ENCODE measurements around the gene MRPL42.

The MRPL42 gene

GRCh38 chr12:93526786-93527428 is 59.6 kb downstream of the MRPL42 start:
- Histone ChIP-seq H3K4me1 (ENCODE audit: control insufficient read depth, insufficient read depth, low read length, unreplicated experiment) (peaks cover 9% of the 10 kb centered on the region), H2AFZ (ENCODE audit: low read length, unreplicated experiment) (no peak overlapping the region), H3K4me3 (ENCODE audit: low read depth, low read length) (no peak overlapping the region)

GRCh38 chr12:93530358-93530757 is 63.0 kb downstream of the MRPL42 start:
- Histone ChIP-seq H3K4me3 (ENCODE audit: low read depth, low read length) (no peak overlapping the region), H2AFZ (ENCODE audit: low read length, unreplicated experiment) (no peak overlapping the region), H3K4me1 (ENCODE audit: control insufficient read depth, insufficient read depth, low read length, unreplicated experiment) (peaks cover 9% of the 10 kb centered on the region), H3K27ac (ENCODE audit: low read depth, low read length) (no peak overlapping the region), H3K79me2 (ENCODE audit: control insufficient read depth, insufficient read depth, low read length, unreplicated experiment) (no peaks in the 10 kb centered on the region), H3K36me3 (ENCODE audit: insufficient read depth, low read length) (no peaks in the 10 kb centered on the region), H3K27me3 (ENCODE audit: insufficient read depth, low read length) (no peaks in the 10 kb centered on the region)

More at GRCh38 chr12:93526786-93527428, 59.6 kb downstream of the MRPL42 start:
- H3K79me2 ChIP-seq (ENCODE audit: control insufficient read depth, insufficient read depth, low read length, unreplicated experiment): no peaks in the 10 kb centered on the region
- no peaks in the 10 kb centered on the region for H3K27me3 ChIP-seq (ENCODE audit: insufficient read depth, low read length)
- H3K36me3 ChIP-seq (ENCODE audit: insufficient read depth, low read length): no peaks in the 10 kb centered on the region
- no peak overlapping the region for H3K27ac ChIP-seq (ENCODE audit: low read depth, low read length)

GRCh38 chr12:93533310-93533709 is 66.0 kb downstream of the MRPL42 start:
- Histone ChIP-seq H3K36me3 (ENCODE audit: insufficient read depth, low read length) (no peaks in the 10 kb centered on the region), H3K4me3 (ENCODE audit: low read depth, low read length) (no peak overlapping the region), H3K79me2 (ENCODE audit: control insufficient read depth, insufficient read depth, low read length, unreplicated experiment) (no peaks in the 10 kb centered on the region), H3K4me1 (ENCODE audit: control insufficient read depth, insufficient read depth, low read length, unreplicated experiment) (no peaks in the 10 kb centered on the region), H2AFZ (ENCODE audit: low read length, unreplicated experiment) (no peak overlapping the region), H3K27ac (ENCODE audit: low read depth, low read length) (no peak overlapping the region), H3K27me3 (ENCODE audit: insufficient read depth, low read length) (no peaks in the 10 kb centered on the region)

- H3K27ac ChIP-seq (ENCODE audit: low read depth, low read length): no peak overlapping the region
- H3K4me3 ChIP-seq (ENCODE audit: low read depth, low read length): no peak overlapping the region
Measured at GRCh38 chr12:93536111-93536765, 68.9 kb downstream of the MRPL42 start.

GRCh38 chr12:93536766-93537488 is 69.6 kb downstream of the MRPL42 start:
- H3K27ac ChIP-seq (ENCODE audit: low read depth, low read length): no peak overlapping the region
- no peaks in the 10 kb centered on the region for H3K36me3 ChIP-seq (ENCODE audit: insufficient read depth, low read length)
- H2AFZ ChIP-seq (ENCODE audit: low read length, unreplicated experiment): no peak overlapping the region
- no peaks in the 10 kb centered on the region for H3K4me1 ChIP-seq (ENCODE audit: control insufficient read depth, insufficient read depth, low read length, unreplicated experiment)
- H3K79me2 ChIP-seq (ENCODE audit: control insufficient read depth, insufficient read depth, low read length, unreplicated experiment): no peaks in the 10 kb centered on the region
- H3K4me3 ChIP-seq (ENCODE audit: low read depth, low read length): no peak overlapping the region
- no peaks in the 10 kb centered on the region for H3K27me3 ChIP-seq (ENCODE audit: insufficient read depth, low read length)

More at GRCh38 chr12:93536111-93536765, 68.9 kb downstream of the MRPL42 start:
- Histone ChIP-seq H3K27me3 (ENCODE audit: insufficient read depth, low read length) (no peaks in the 10 kb centered on the region), H3K4me1 (ENCODE audit: control insufficient read depth, insufficient read depth, low read length, unreplicated experiment) (no peaks in the 10 kb centered on the region), H3K79me2 (ENCODE audit: control insufficient read depth, insufficient read depth, low read length, unreplicated experiment) (no peaks in the 10 kb centered on the region), H2AFZ (ENCODE audit: low read length, unreplicated experiment) (no peak overlapping the region), H3K36me3 (ENCODE audit: insufficient read depth, low read length) (no peaks in the 10 kb centered on the region)

GRCh38 chr12:93537769-93538168 is 70.5 kb downstream of the MRPL42 start:
- Histone ChIP-seq H3K27me3 (ENCODE audit: insufficient read depth, low read length) (no peaks in the 10 kb centered on the region), H3K27ac (ENCODE audit: low read depth, low read length) (no peak overlapping the region), H3K4me3 (ENCODE audit: low read depth, low read length) (no peak overlapping the region), H2AFZ (ENCODE audit: low read length, unreplicated experiment) (no peak overlapping the region), H3K36me3 (ENCODE audit: insufficient read depth, low read length) (no peaks in the 10 kb centered on the region), H3K4me1 (ENCODE audit: control insufficient read depth, insufficient read depth, low read length, unreplicated experiment) (no peaks in the 10 kb centered on the region), H3K79me2 (ENCODE audit: control insufficient read depth, insufficient read depth, low read length, unreplicated experiment) (no peaks in the 10 kb centered on the region)

GRCh38 chr12:93539821-93540220 is 72.5 kb downstream of the MRPL42 start:
- H3K79me2 ChIP-seq (ENCODE audit: control insufficient read depth, insufficient read depth, low read length, unreplicated experiment): no peaks in the 10 kb centered on the region
- H3K27ac ChIP-seq (ENCODE audit: low read depth, low read length): no peak overlapping the region
- no peak overlapping the region for H2AFZ ChIP-seq (ENCODE audit: low read length, unreplicated experiment)
- H3K4me1 ChIP-seq (ENCODE audit: control insufficient read depth, insufficient read depth, low read length, unreplicated experiment): no peaks in the 10 kb centered on the region
- no peaks in the 10 kb centered on the region for H3K36me3 ChIP-seq (ENCODE audit: insufficient read depth, low read length)
- no peak overlapping the region for H3K4me3 ChIP-seq (ENCODE audit: low read depth, low read length)
- H3K27me3 ChIP-seq (ENCODE audit: insufficient read depth, low read length): no peaks in the 10 kb centered on the region

- Histone ChIP-seq H3K36me3 (ENCODE audit: insufficient read depth, low read length) (no peaks in the 10 kb centered on the region), H2AFZ (ENCODE audit: low read length, unreplicated experiment) (no peak overlapping the region), H3K79me2 (ENCODE audit: control insufficient read depth, insufficient read depth, low read length, unreplicated experiment) (no peaks in the 10 kb centered on the region), H3K4me3 (ENCODE audit: low read depth, low read length) (no peak overlapping the region), H3K27ac (ENCODE audit: low read depth, low read length) (no peak overlapping the region), H3K27me3 (ENCODE audit: insufficient read depth, low read length) (no peaks in the 10 kb centered on the region), H3K4me1 (ENCODE audit: control insufficient read depth, insufficient read depth, low read length, unreplicated experiment) (no peaks in the 10 kb centered on the region)
Measured at GRCh38 chr12:93540466-93540865, 73.2 kb downstream of the MRPL42 start.

GRCh38 chr12:93541578-93542225 is 74.4 kb downstream of the MRPL42 start:
- H3K27ac ChIP-seq (ENCODE audit: low read depth, low read length): no peak overlapping the region

GRCh38 chr12:93547778-93548177 is 80.5 kb downstream of the MRPL42 start:
- no peaks in the 10 kb centered on the region for H3K27me3 ChIP-seq (ENCODE audit: insufficient read depth, low read length)
- no peak overlapping the region for H3K27ac ChIP-seq (ENCODE audit: low read depth, low read length)
- no peak overlapping the region for H2AFZ ChIP-seq (ENCODE audit: low read length, unreplicated experiment)
- H3K79me2 ChIP-seq (ENCODE audit: control insufficient read depth, insufficient read depth, low read length, unreplicated experiment): no peaks in the 10 kb centered on the region
- no peak overlapping the region for H3K4me3 ChIP-seq (ENCODE audit: low read depth, low read length)
- no peaks in the 10 kb centered on the region for H3K4me1 ChIP-seq (ENCODE audit: control insufficient read depth, insufficient read depth, low read length, unreplicated experiment)
- no peaks in the 10 kb centered on the region for H3K36me3 ChIP-seq (ENCODE audit: insufficient read depth, low read length)

More at GRCh38 chr12:93541578-93542225, 74.4 kb downstream of the MRPL42 start:
- Histone ChIP-seq H3K36me3 (ENCODE audit: insufficient read depth, low read length) (no peaks in the 10 kb centered on the region), H3K79me2 (ENCODE audit: control insufficient read depth, insufficient read depth, low read length, unreplicated experiment) (no peaks in the 10 kb centered on the region), H3K4me3 (ENCODE audit: low read depth, low read length) (no peak overlapping the region), H2AFZ (ENCODE audit: low read length, unreplicated experiment) (no peak overlapping the region), H3K4me1 (ENCODE audit: control insufficient read depth, insufficient read depth, low read length, unreplicated experiment) (no peaks in the 10 kb centered on the region), H3K27me3 (ENCODE audit: insufficient read depth, low read length) (no peaks in the 10 kb centered on the region)
